OCI-LY1 (cell line): Measurements from ENCODE around the gene HPSE2.

Experiments
- H2AFZ ChIP-seq: fragments of 200-600 bp; sonication (generic), shearing (Covaris generic); 2 replicates; pipeline ENCODE4 v1.6.0; 2014; ENCODE audit warnings: antibody characterized with exemption, mild to moderate bottlenecking, low read length
- H3F3A ChIP-seq: fragments of 200-600 bp; sonication (generic), shearing (Covaris generic); 2 replicates; pipeline ENCODE4 v1.6.0; 2014; ENCODE audit warnings: mild to moderate bottlenecking, antibody characterized with exemption, low read length, moderate library complexity; ENCODE audit not compliant: insufficient read depth
- H3K27ac ChIP-seq: fragments of 200-600 bp; sonication (generic); 2 replicates; pipeline ENCODE4 v1.5.1; 2014; ENCODE audit warnings: low read length, mixed run types, mild to moderate bottlenecking, low read depth; ENCODE audit not compliant: poor library complexity, severe bottlenecking
- H3K27me3 ChIP-seq: fragments of 200-600 bp; sonication (generic); 2 replicates; pipeline ENCODE4 v1.6.0; 2014; ENCODE audit warnings: antibody characterized with exemption, mild to moderate bottlenecking, low read length, moderate library complexity; ENCODE audit not compliant: insufficient read depth
- H3K36me3 ChIP-seq: fragments of 200-600 bp; sonication (generic); 2 replicates; pipeline ENCODE4 v1.6.1; 2014; ENCODE audit warnings: mild to moderate bottlenecking, antibody characterized with exemption, low read length, moderate library complexity, mixed read lengths; ENCODE audit not compliant: insufficient read depth
- H3K4me1 ChIP-seq: fragments of 200-600 bp; sonication (generic); 2 replicates; pipeline ENCODE4 v1.5.1; 2014; ENCODE audit warnings: mild to moderate bottlenecking, low read length, moderate library complexity; ENCODE audit not compliant: insufficient read depth, severe bottlenecking
- H3K4me2 ChIP-seq: fragments of 200-600 bp; sonication (generic), shearing (Covaris generic); 2 replicates; pipeline ENCODE4 v1.6.1; 2014; ENCODE audit warnings: low read length
- H3K4me3 ChIP-seq: fragments of 200-600 bp; sonication (generic); 2 replicates; pipeline ENCODE4 v1.5.1; 2014; ENCODE audit warnings: low read length, low read depth, mild to moderate bottlenecking, mixed read lengths; ENCODE audit not compliant: poor library complexity, severe bottlenecking
- H3K79me2 ChIP-seq: fragments of 200-600 bp; shearing (Covaris generic); 2 replicates; pipeline ENCODE4 v1.6.1; 2016; ENCODE audit warnings: mixed run types, low read length, mixed read lengths; ENCODE audit not compliant: insufficient read depth
- H3K9ac ChIP-seq: fragments of 200-600 bp; sonication (generic), shearing (Covaris generic); 2 replicates; pipeline ENCODE4 v1.6.1; 2014; ENCODE audit warnings: mild to moderate bottlenecking, low read length, mixed read lengths
- H3K9me2 ChIP-seq: fragments of 200-600 bp; sonication (generic), shearing (Covaris generic); 2 replicates; pipeline ENCODE4 v1.6.1; 2014; ENCODE audit warnings: low read depth, mild to moderate bottlenecking, low read length, mixed read lengths
- H3K9me3 ChIP-seq: fragments of 200-600 bp; shearing (Covaris generic); 2 replicates; pipeline ENCODE4 v1.6.1; 2014; ENCODE audit warnings: low read length, mixed read lengths
- H4K20me1 ChIP-seq: fragments of 200-600 bp; sonication (generic), shearing (Covaris generic); 2 replicates; pipeline ENCODE4 v1.6.0; 2016; ENCODE audit warnings: mild to moderate bottlenecking, low read length; ENCODE audit not compliant: insufficient read depth
- CTCF ChIP-seq: fragments of 200-600 bp; sonication (generic), shearing (Covaris generic); IDR thresholded peaks from 2 replicates; pipeline ENCODE4 v1.5.1; 2017; ENCODE audit warnings: mild to moderate bottlenecking, antibody characterized with exemption, low read length, moderate library complexity, mixed read lengths
- EZH2 ChIP-seq: fragments of 200-600 bp; sonication (generic), shearing (Covaris generic); IDR thresholded peaks from 2 replicates; pipeline ENCODE4 v1.8.0; 2017; ENCODE audit warnings: borderline replicate concordance, mixed run types, mild to moderate bottlenecking, antibody characterized with exemption, low read length, moderate library complexity, mixed read lengths

HPSE2 gene

GRCh38 chr10:98800263-98800662, 435.4 kb downstream of the HPSE2 start:
- no peaks in the 10 kb centered on the region for H3F3A ChIP-seq
- no peak overlapping the region for H3K4me2 ChIP-seq

DNA sequence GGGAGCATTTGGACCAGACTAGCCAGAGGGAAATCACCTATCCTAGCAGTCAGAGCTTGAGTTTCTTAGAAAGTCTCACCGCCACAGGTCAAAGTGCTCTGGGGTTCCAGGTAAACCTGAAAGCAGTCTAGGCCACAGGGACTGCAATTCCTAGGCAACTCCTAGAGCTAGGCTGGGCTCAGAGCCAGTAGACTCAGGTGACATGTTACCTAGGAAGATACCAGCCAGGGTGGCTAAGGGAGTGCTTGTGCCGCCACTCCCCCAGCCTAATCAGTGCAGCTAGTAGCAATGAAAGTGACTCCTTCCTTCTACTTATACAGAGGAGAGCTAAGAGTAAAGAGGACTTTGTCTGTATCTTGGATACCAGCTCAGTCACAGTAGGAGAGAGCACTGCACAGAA, 440.2 kb downstream of the HPSE2 start:
- Histone ChIP-seq H3K9me2 (no peaks in the 10 kb centered on the region), H3K4me1 (no peaks in the 10 kb centered on the region), H3K4me3 (no peak overlapping the region), H3K79me2 (no peaks in the 10 kb centered on the region), H3F3A (no peaks in the 10 kb centered on the region), H3K9me3 (no peaks in the 10 kb centered on the region), H3K36me3 (no peaks in the 10 kb centered on the region), H3K9ac (no peak overlapping the region), H4K20me1 (no peaks in the 10 kb centered on the region), H3K27ac (no peak overlapping the region), H2AFZ (no peak overlapping the region), H3K4me2 (no peak overlapping the region), H3K27me3 (no peaks in the 10 kb centered on the region)
- TF ChIP-seq CTCF, result no peak
- TF ChIP-seq EZH2, result no peak

More at GRCh38 chr10:98800263-98800662, 435.4 kb downstream of the HPSE2 start:
- Histone ChIP-seq H3K4me1 (no peaks in the 10 kb centered on the region), H3K9me3 (no peaks in the 10 kb centered on the region), H3K4me3 (no peak overlapping the region), H4K20me1 (no peaks in the 10 kb centered on the region), H3K9me2 (no peaks in the 10 kb centered on the region), H3K36me3 (no peaks in the 10 kb centered on the region), H3K27ac (no peak overlapping the region), H3K27me3 (no peaks in the 10 kb centered on the region), H3K9ac (no peak overlapping the region), H3K79me2 (no peaks in the 10 kb centered on the region), H2AFZ (no peak overlapping the region)
- no peak for TF ChIP-seq EZH2
- no peak for TF ChIP-seq CTCF

DNA sequence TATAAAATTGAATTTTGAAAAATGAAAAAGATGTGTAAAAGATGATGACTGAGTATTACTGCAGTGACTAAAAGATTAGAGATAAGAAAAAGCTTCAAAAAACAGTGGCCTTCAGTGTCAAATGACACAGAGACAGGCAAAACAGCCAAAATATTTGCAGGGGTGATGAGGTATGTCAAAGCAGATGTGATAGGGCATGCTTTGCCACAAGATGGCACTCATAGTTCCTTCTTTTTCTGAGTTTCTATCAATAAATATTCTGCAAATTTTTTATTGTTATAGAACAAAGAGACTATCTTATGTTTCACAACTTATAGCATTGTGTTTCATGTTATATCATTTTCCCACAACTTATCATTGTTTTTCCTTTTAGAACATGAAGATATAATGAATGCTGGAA, 444.8 kb downstream of the HPSE2 start:
- H3K27me3 ChIP-seq, result no peaks in the 10 kb centered on the region
- TF ChIP-seq CTCF (peak; percentile 23; the same call in 1 of the 2 replicates), EZH2 (no peak)
- no peaks in the 10 kb centered on the region for H3K9me2 ChIP-seq
- no peak overlapping the region for H2AFZ ChIP-seq
- H3K79me2 ChIP-seq, result no peaks in the 10 kb centered on the region
- H3K4me1 ChIP-seq, result no peaks in the 10 kb centered on the region
- no peaks in the 10 kb centered on the region for H4K20me1 ChIP-seq
- no peak overlapping the region for H3K4me3 ChIP-seq
- H3K9ac ChIP-seq, result no peak overlapping the region
- H3K27ac ChIP-seq, result no peak overlapping the region
- no peaks in the 10 kb centered on the region for H3K36me3 ChIP-seq
- H3K9me3 ChIP-seq, result no peaks in the 10 kb centered on the region
- no peak overlapping the region for H3K4me2 ChIP-seq
- no peaks in the 10 kb centered on the region for H3F3A ChIP-seq
